ENCODE measurements around the gene EHD1. TPM values are rescaled to one million over a fixed set of nuclear protein-coding genes. Genes with fewer than 3 reads are reported as not detected.

Gene EHD1
- polyA plus RNA-seq, 3 donors: 30.3 to 212 (median 48.4) TPM

DNA sequence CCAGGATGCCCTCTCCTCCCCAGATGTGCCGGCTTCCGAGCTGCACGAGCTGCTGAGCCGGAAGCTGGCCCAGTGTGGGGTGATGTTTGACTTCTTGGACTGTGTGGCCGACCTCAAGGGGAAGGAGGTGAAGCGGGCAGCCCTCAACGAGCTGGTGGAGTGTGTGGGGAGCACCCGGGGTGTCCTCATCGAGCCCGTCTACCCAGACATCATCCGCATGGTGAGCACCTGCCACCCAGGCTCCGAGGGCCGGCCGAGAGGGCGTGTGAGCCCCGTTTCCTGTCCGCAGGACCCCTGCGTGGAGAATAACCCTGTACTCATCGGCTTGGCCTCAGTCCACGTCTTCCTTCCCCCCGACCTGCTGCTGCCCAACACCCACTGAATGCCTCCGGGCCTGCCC, 48.3 kb upstream of the EHD1 start:
- H3K27me3 Mint-ChIP-seq (ENCODE audit: low read depth in 3 of 3): peaks cover 1 to 5% (median 3%) of the 10 kb centered on the region in 3 donors
- H3K36me3 Mint-ChIP-seq: peaks cover 49 to 51% of the 10 kb centered on the region in 2 donors
- H3K27me3 ChIP-seq (ENCODE audit: control insufficient read depth in 2 of 2, insufficient read depth in 2 of 2, low read length in 2 of 2): no peaks in the 10 kb centered on the region
- H3K9me3 Mint-ChIP-seq: no peaks in the 10 kb centered on the region
- TF ChIP-seq, protein P1, sequence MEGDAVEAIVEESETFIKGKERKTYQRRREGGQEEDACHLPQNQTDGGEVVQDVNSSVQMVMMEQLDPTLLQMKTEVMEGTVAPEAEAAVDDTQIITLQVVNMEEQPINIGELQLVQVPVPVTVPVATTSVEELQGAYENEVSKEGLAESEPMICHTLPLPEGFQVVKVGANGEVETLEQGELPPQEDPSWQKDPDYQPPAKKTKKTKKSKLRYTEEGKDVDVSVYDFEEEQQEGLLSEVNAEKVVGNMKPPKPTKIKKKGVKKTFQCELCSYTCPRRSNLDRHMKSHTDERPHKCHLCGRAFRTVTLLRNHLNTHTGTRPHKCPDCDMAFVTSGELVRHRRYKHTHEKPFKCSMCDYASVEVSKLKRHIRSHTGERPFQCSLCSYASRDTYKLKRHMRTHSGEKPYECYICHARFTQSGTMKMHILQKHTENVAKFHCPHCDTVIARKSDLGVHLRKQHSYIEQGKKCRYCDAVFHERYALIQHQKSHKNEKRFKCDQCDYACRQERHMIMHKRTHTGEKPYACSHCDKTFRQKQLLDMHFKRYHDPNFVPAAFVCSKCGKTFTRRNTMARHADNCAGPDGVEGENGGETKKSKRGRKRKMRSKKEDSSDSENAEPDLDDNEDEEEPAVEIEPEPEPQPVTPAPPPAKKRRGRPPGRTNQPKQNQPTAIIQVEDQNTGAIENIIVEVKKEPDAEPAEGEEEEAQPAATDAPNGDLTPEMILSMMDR (IDR thresholded peaks at IDR 0.05): no peak
- DNase-seq: no peak
- H3K79me2 ChIP-seq (ENCODE audit: insufficient read depth, low read length): no peaks in the 10 kb centered on the region
- H3K9ac ChIP-seq (ENCODE audit: insufficient read depth, low read length, poor library complexity, severe bottlenecking): no peak overlapping the region
- H3K27ac Mint-ChIP-seq: no peak overlapping the region
- H3K4me1 Mint-ChIP-seq: peaks cover 16% of the 10 kb centered on the region
- WGBS (ENCODE audit: insufficient coverage): 62% methylated on average over 20 of the region's 22 CpGs
- no peaks in the 10 kb centered on the region for H3K9me3 ChIP-seq (replicated peaks in 1 of 2; ENCODE audit: control insufficient read depth in 1 of 2, insufficient read depth in 1 of 2, low read length in 2 of 2)
- peaks cover 21 to 48% of the 10 kb centered on the region in 2 donors for H3K36me3 ChIP-seq (replicated peaks in 1 of 2; ENCODE audit: control insufficient read depth in 1 of 2, insufficient read depth in 2 of 2, low read length in 2 of 2)
- no peaks in the 10 kb centered on the region for H4K20me1 ChIP-seq (ENCODE audit: insufficient read depth, low read length)
- H2AFZ ChIP-seq (ENCODE audit: insufficient read depth, low read depth, low read length, poor library complexity, severe bottlenecking): no peak overlapping the region
- peaks cover 14 to 27% of the 10 kb centered on the region in 2 donors for H3K4me1 ChIP-seq (ENCODE audit: control insufficient read depth in 1 of 2, insufficient read depth in 2 of 2, low read length in 2 of 2)
- H3K4me3 ChIP-seq (replicated peaks in 1 of 3; ENCODE audit: low read depth in 2 of 3, low read length in 3 of 3): no peak overlapping the region
- no peak overlapping the region for H3K4me2 ChIP-seq (replicated peaks; ENCODE audit: extremely low read depth, low read length, poor library complexity, severe bottlenecking)
- no peak overlapping the region for H3K4me3 Mint-ChIP-seq
- H3K27ac ChIP-seq (ENCODE audit: low read depth in 1 of 2, low read length in 2 of 2): no peak overlapping the region
- intact Hi-C loops (cut with micrococcal nuclease): no loop called here

DNA sequence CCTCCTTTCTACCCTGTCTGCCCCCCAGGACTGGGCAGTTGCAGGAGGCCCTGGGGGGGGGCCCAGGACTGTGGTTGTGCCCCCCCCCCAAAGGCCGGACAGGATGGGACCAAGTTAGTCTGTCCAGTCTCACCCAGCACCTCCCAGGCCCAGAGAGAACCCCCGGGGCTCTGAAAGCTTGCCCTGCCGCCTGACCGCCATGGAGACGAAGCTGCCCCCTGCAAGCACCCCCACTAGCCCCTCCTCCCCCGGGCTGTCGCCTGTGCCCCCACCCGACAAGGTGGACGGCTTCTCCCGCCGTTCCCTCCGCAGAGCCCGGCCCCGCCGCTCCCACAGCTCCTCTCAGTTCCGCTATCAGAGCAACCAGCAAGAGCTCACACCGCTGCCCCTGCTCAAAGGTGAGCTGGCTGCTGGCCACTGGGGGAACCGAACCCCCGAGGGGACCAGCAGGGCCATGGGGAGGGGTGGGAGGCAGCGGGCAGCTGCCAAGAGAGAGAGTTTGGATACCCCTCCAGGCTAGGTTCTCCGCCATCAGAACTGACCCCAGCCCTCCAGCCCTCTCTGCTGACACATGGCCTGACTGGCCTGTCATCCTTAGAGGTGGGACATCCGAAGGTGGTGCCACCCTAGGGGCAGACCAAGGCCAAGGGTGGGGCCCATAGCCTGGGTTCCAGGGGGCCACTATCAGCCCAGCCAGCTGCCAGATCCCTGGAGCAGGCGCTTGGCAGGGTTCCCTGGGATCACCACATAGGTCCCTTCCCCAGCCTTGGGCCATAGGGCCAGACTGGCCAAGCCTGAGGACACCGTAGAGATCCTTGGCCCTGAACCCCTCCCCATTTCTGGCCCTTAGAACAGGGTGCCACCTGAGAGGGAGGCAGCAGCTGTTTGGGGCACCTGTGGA, 47.4 kb upstream of the EHD1 start:
- Histone ChIP-seq H3K9ac (ENCODE audit: insufficient read depth, low read length, poor library complexity, severe bottlenecking) (peak overlapping the region; percentile 83), H3K4me1 (ENCODE audit: control insufficient read depth in 1 of 2, insufficient read depth in 2 of 2, low read length in 2 of 2) (peaks cover 14 to 27% of the 10 kb centered on the region in 2 donors), H3K4me3 (replicated peaks in 1 of 3; ENCODE audit: low read depth in 2 of 3, low read length in 3 of 3) (peak overlapping the region in 1 of 3 experiments; percentile 95), H3K79me2 (ENCODE audit: insufficient read depth, low read length) (no peaks in the 10 kb centered on the region), H3K27me3 (ENCODE audit: control insufficient read depth in 2 of 2, insufficient read depth in 2 of 2, low read length in 2 of 2) (no peaks in the 10 kb centered on the region), H3K9me3 (replicated peaks in 1 of 2; ENCODE audit: control insufficient read depth in 1 of 2, insufficient read depth in 1 of 2, low read length in 2 of 2) (no peaks in the 10 kb centered on the region), H2AFZ (ENCODE audit: insufficient read depth, low read depth, low read length, poor library complexity, severe bottlenecking) (no peak overlapping the region), H3K36me3 (replicated peaks in 1 of 2; ENCODE audit: control insufficient read depth in 1 of 2, insufficient read depth in 2 of 2, low read length in 2 of 2) (peaks cover 12 to 39% of the 10 kb centered on the region in 2 donors), H3K4me2 (replicated peaks; ENCODE audit: extremely low read depth, low read length, poor library complexity, severe bottlenecking) (peak overlapping the region; percentile 98), H4K20me1 (ENCODE audit: insufficient read depth, low read length) (no peaks in the 10 kb centered on the region), H3K27ac (ENCODE audit: low read depth in 1 of 2, low read length in 2 of 2) (no peak overlapping the region)
- Mint-ChIP-seq H3K27me3 (ENCODE audit: low read depth in 3 of 3) (peaks cover 1 to 5% (median 3%) of the 10 kb centered on the region in 3 donors), H3K4me3 (peak overlapping the region; percentile 90 to 98), H3K9me3 (no peaks in the 10 kb centered on the region), H3K27ac (peak overlapping the region in 1 of 7 donors; percentile 69), H3K4me1 (peaks cover 16% of the 10 kb centered on the region), H3K36me3 (peaks cover 40 to 42% of the 10 kb centered on the region in 2 donors)
- intact Hi-C loops (cut with micrococcal nuclease): no loop called here
- 96% methylated on average over 17 of the region's 24 CpGs for WGBS (ENCODE audit: insufficient coverage)
- no peak for DNase-seq
- TF ChIP-seq, protein P1 (IDR thresholded peaks at IDR 0.05): no peak

All from CD14-positive monocyte (primary cell).